Activated CD4-positive, alpha-beta T cell treated with anti-CD3 and anti-CD28 coated beads, Interleukin-2, amount 50 U/mL, for 24 hours (primary cell): ENCODE results near the gene VPS52.
"Not testable (repeated sequence)": the region's sequence is repeated elsewhere in the genome, so short reads cannot be mapped to it uniquely, and the experiment has no call there.

ENCODE experiments used
- DNase-seq, 2 donors: peaks; one replicate each; pipeline ENCODE4 v3.0.0-alpha.2; 2020; ENCODE audit warnings: low read depth in 1 of 2, low spot score in 1 of 2

The VPS52 gene

GRCh38 chr6:33304216-33304615 lies 32.5 kb upstream of the VPS52 start:
- no peak for DNase-seq

GRCh38 chr6:33301877-33302276 lies 30.2 kb upstream of the VPS52 start:
- DNase-seq: no peak

- peak; percentile 87 to 91 for DNase-seq
These were observed 27.7 kb upstream of the VPS52 start for GRCh38 chr6:33299237-33299944.

- no peak for DNase-seq
These were observed 27.1 kb upstream of the VPS52 start, which contains the start of gene RGL2 for GRCh38 chr6:33298773-33299236. RGL2 (minus strand) TSS chr6:33298942; CDS start chr6:33298610, 332 bp downstream.

GRCh38 chr6:33297956-33298772 lies 26.5 kb upstream of the VPS52 start:
- no peak for DNase-seq

GRCh38 chr6:33297406-33297955 lies 25.8 kb upstream of the VPS52 start:
- DNase-seq: no peak

GRCh38 chr6:33296797-33297405 lies 25.2 kb upstream of the VPS52 start:
- no peak for DNase-seq

GRCh38 chr6:33295621-33296369 lies 24.1 kb upstream of the VPS52 start:
- no peak for DNase-seq

GRCh38 chr6:33294086-33294823 lies 22.6 kb upstream of the VPS52 start:
- DNase-seq: no peak

GRCh38 chr6:33292996-33293682 lies 21.5 kb upstream of the VPS52 start:
- no peak for DNase-seq

GRCh38 chr6:33290459-33290858 lies 18.8 kb upstream of the VPS52 start:
- no peak for DNase-seq

GRCh38 chr6:33289784-33290315 lies 18.2 kb upstream of the VPS52 start:
- no peak for DNase-seq

- peak; percentile 62 to 75 for DNase-seq
These were observed 17.5 kb upstream of the VPS52 start, which contains the start of the genes PFDN6 and WDR46 for GRCh38 chr6:33288921-33289783. PFDN6 (plus strand) TSS chr6:33289601; CDS start chr6:33289857, 256 bp downstream. WDR46 (minus strand) TSS chr6:33289239; CDS start chr6:33289170, 69 bp downstream.

- no peak for DNase-seq
These were observed 16.7 kb upstream of the VPS52 start for GRCh38 chr6:33288141-33288920.

GRCh38 chr6:33286946-33287914 lies 15.6 kb upstream of the VPS52 start:
- DNase-seq: no peak

- not testable (repeated sequence) for DNase-seq
These were observed 13.5 kb upstream of the VPS52 start for GRCh38 chr6:33285214-33285613.
